ENCODE data around the gene CCDC24. TPM values are rescaled to one million over a fixed set of nuclear protein-coding genes. Genes with fewer than 3 reads are reported as not detected.

CCDC24 gene
- polyA plus RNA-seq, 3 donors = 1.1 to 3.0 (median 1.9) TPM

GRCh38 chr1:43991200-43991475, 261 bp upstream of the CCDC24 start:
- Histone ChIP-seq H3K27ac (ENCODE audit: low read depth in 1 of 2, low read length in 2 of 2) (peak overlapping the region; percentile 56 to 82), H3K4me2 (replicated peaks; ENCODE audit: extremely low read depth, low read length, poor library complexity, severe bottlenecking) (peak overlapping the region; percentile 93), H3K79me2 (ENCODE audit: insufficient read depth, low read length) (no peaks in the 10 kb centered on the region), H3K9ac (ENCODE audit: insufficient read depth, low read length, poor library complexity, severe bottlenecking) (peak overlapping the region; percentile 64), H3K4me1 (ENCODE audit: control insufficient read depth in 1 of 2, insufficient read depth in 2 of 2, low read length in 2 of 2) (peaks cover 13 to 19% of the 10 kb centered on the region in 2 donors), H3K36me3 (replicated peaks in 1 of 2; ENCODE audit: control insufficient read depth in 1 of 2, insufficient read depth in 2 of 2, low read length in 2 of 2) (no peaks in the 10 kb centered on the region), H3K4me3 (replicated peaks in 1 of 3; ENCODE audit: low read depth in 2 of 3, low read length in 3 of 3) (peak overlapping the region; percentile 49 to 92 (median 67)), H3K27me3 (ENCODE audit: control insufficient read depth in 2 of 2, insufficient read depth in 2 of 2, low read length in 2 of 2) (no peaks in the 10 kb centered on the region), H2AFZ (ENCODE audit: insufficient read depth, low read depth, low read length, poor library complexity, severe bottlenecking) (peak overlapping the region; percentile 90), H4K20me1 (ENCODE audit: insufficient read depth, low read length) (no peaks in the 10 kb centered on the region), H3K9me3 (replicated peaks in 1 of 2; ENCODE audit: control insufficient read depth in 1 of 2, insufficient read depth in 1 of 2, low read length in 2 of 2) (no peaks in the 10 kb centered on the region)
- H3K27ac Mint-ChIP-seq = peak overlapping the region; percentile 81 to 96 (median 92)
- no peak for DNase-seq
- H3K9me3 Mint-ChIP-seq = peaks cover 0 to 2% (median 0%) of the 10 kb centered on the region in 7 donors
- peaks cover 2 to 10% (median 8%) of the 10 kb centered on the region in 3 donors for H3K27me3 Mint-ChIP-seq (ENCODE audit: low read depth in 3 of 3)
- WGBS (ENCODE audit: insufficient coverage) = 0% methylated on average over 10 of the region's 10 CpGs
- TF ChIP-seq CTCF (IDR thresholded peaks at IDR 0.05) = no peak
- intact Hi-C loops (cut with micrococcal nuclease) = no loop called here
- H3K4me1 Mint-ChIP-seq = peaks cover 18% of the 10 kb centered on the region
- peak overlapping the region; percentile 96 for H3K4me3 Mint-ChIP-seq
- H3K36me3 Mint-ChIP-seq = no peaks in the 10 kb centered on the region

- no peak for DNase-seq
- Histone ChIP-seq H3K4me1 (ENCODE audit: control insufficient read depth in 1 of 2, insufficient read depth in 2 of 2, low read length in 2 of 2) (peaks cover 13 to 19% of the 10 kb centered on the region in 2 donors), H3K79me2 (ENCODE audit: insufficient read depth, low read length) (no peaks in the 10 kb centered on the region), H2AFZ (ENCODE audit: insufficient read depth, low read depth, low read length, poor library complexity, severe bottlenecking) (peak overlapping the region; percentile 90), H3K36me3 (replicated peaks in 1 of 2; ENCODE audit: control insufficient read depth in 1 of 2, insufficient read depth in 2 of 2, low read length in 2 of 2) (no peaks in the 10 kb centered on the region), H3K4me2 (replicated peaks; ENCODE audit: extremely low read depth, low read length, poor library complexity, severe bottlenecking) (peak overlapping the region; percentile 93), H3K9ac (ENCODE audit: insufficient read depth, low read length, poor library complexity, severe bottlenecking) (no peak overlapping the region), H3K27ac (ENCODE audit: low read depth in 1 of 2, low read length in 2 of 2) (no peak overlapping the region), H4K20me1 (ENCODE audit: insufficient read depth, low read length) (no peaks in the 10 kb centered on the region), H3K4me3 (replicated peaks in 1 of 3; ENCODE audit: low read depth in 2 of 3, low read length in 3 of 3) (peak overlapping the region in 2 of 3 experiments; percentile 67 to 92), H3K9me3 (replicated peaks in 1 of 2; ENCODE audit: control insufficient read depth in 1 of 2, insufficient read depth in 1 of 2, low read length in 2 of 2) (no peaks in the 10 kb centered on the region), H3K27me3 (ENCODE audit: control insufficient read depth in 2 of 2, insufficient read depth in 2 of 2, low read length in 2 of 2) (no peaks in the 10 kb centered on the region)
- 62% methylated on average over 8 of the region's 11 CpGs for WGBS (ENCODE audit: insufficient coverage)
- Mint-ChIP-seq H3K4me3 (peak overlapping the region; percentile 96), H3K27ac (peak overlapping the region in 3 of 7 donors; percentile 23 to 81 (median 29)), H3K36me3 (no peaks in the 10 kb centered on the region), H3K27me3 (ENCODE audit: low read depth in 3 of 3) (peaks cover 2 to 10% (median 6%) of the 10 kb centered on the region in 3 donors), H3K4me1 (peaks cover 18% of the 10 kb centered on the region), H3K9me3 (no peaks in the 10 kb centered on the region)
- intact Hi-C loops (cut with micrococcal nuclease) = no loop called here
- no peak for TF ChIP-seq CTCF (IDR thresholded peaks at IDR 0.05)
These were observed 1.0 kb downstream of the CCDC24 start for GRCh38 chr1:43992232-43992995.

All from CD14-positive monocyte (primary cell).